ENCODE results near the gene LARGE1. TPM values are rescaled to one million over a fixed set of nuclear protein-coding genes. Genes with fewer than 3 reads are reported as not detected.

The LARGE1 gene
- total RNA-seq, 1 experiment from 2014 or later = 2.5 TPM

- Histone ChIP-seq H3K9me3 (ENCODE audit: control insufficient read depth, insufficient read depth, low read depth, low read length) (no peaks in the 10 kb centered on the region), H3K4me3 (ENCODE audit: low read depth in 2 of 2, low read length in 2 of 2) (no peak overlapping the region), H3K27ac (ENCODE audit: low read length) (no peak overlapping the region), H3K27me3 (ENCODE audit: control insufficient read depth, insufficient read depth, low read length) (no peaks in the 10 kb centered on the region), H3K36me3 (ENCODE audit: control insufficient read depth, insufficient read depth, low read length) (no peaks in the 10 kb centered on the region), H3K4me1 (ENCODE audit: control insufficient read depth, insufficient read depth, low read length) (no peaks in the 10 kb centered on the region)
- DNase-seq (ENCODE audit: low read depth, low spot score) (no peak), ATAC-seq (no peak)
- TF ChIP-seq POLR2AphosphoS5 (IDR thresholded peaks at IDR 0.05; ENCODE audit: low read depth, low read length) (no peak), SIN3A (IDR thresholded peaks at IDR 0.05; ENCODE audit: borderline replicate concordance, insufficient read depth, low read depth, low read length) (no peak), REST (IDR thresholded peaks at IDR 0.05; ENCODE audit: insufficient read depth in 1 of 2, low read depth in 2 of 2, low read length in 1 of 2) (no peak), CTCF (IDR thresholded peaks at IDR 0.05) (no peak), TCF7L2 (IDR thresholded peaks at IDR 0.05; ENCODE audit: low read depth, low read length) (no peak)
- in situ Hi-C loops (cut with HindIII; ENCODE audit: low pct_unique_long_range_greater_than_20kb, low sequenced_read_pairs) = no loop called here
- ChIA-PET POLR2A (no interaction called here), CTCF (no interaction called here)
- intact Hi-C loops (cut with micrococcal nuclease; ENCODE audit: unreplicated experiment) = no loop called here
- no TSS peak for BruUV-seq (replicated peaks)
These were observed 319.2 kb downstream of the LARGE1 start for GRCh38 chr22:33601062-33601461.

- ATAC-seq (no peak), DNase-seq (ENCODE audit: low read depth, low spot score) (no peak)
- no TSS peak for BruUV-seq (replicated peaks)
- Histone ChIP-seq H3K9me3 (ENCODE audit: control insufficient read depth, insufficient read depth, low read depth, low read length) (no peaks in the 10 kb centered on the region), H3K27me3 (ENCODE audit: control insufficient read depth, insufficient read depth, low read length) (no peaks in the 10 kb centered on the region), H3K4me3 (ENCODE audit: low read depth in 2 of 2, low read length in 2 of 2) (no peak overlapping the region), H3K36me3 (ENCODE audit: control insufficient read depth, insufficient read depth, low read length) (no peaks in the 10 kb centered on the region), H3K27ac (ENCODE audit: low read length) (no peak overlapping the region), H3K4me1 (ENCODE audit: control insufficient read depth, insufficient read depth, low read length) (no peaks in the 10 kb centered on the region)
- ChIA-PET POLR2A (no interaction called here), CTCF (no interaction called here)
- intact Hi-C loops (cut with micrococcal nuclease; ENCODE audit: unreplicated experiment) (no loop called here), in situ Hi-C loops (cut with HindIII; ENCODE audit: low pct_unique_long_range_greater_than_20kb, low sequenced_read_pairs) (no loop called here)
- no peak for TF ChIP-seq TCF7L2 (IDR thresholded peaks at IDR 0.05; ENCODE audit: low read depth, low read length)
- no peak for TF ChIP-seq REST (IDR thresholded peaks at IDR 0.05; ENCODE audit: insufficient read depth in 1 of 2, low read depth in 2 of 2, low read length in 1 of 2)
- no peak for TF ChIP-seq POLR2AphosphoS5 (IDR thresholded peaks at IDR 0.05; ENCODE audit: low read depth, low read length)
- no peak for TF ChIP-seq SIN3A (IDR thresholded peaks at IDR 0.05; ENCODE audit: borderline replicate concordance, insufficient read depth, low read depth, low read length)
- no peak for TF ChIP-seq CTCF (IDR thresholded peaks at IDR 0.05)
These were observed 319.7 kb downstream of the LARGE1 start for GRCh38 chr22:33600595-33600994.

Data from Panc1 (cell line).